H9 (cell line): Measurements from ENCODE around the gene CDH20. TPM values are rescaled to one million over a fixed set of nuclear protein-coding genes. Genes with fewer than 3 reads are reported as not detected.

Experiments
- DNase-seq: peaks from one replicate; pipeline ENCODE4 v3.0.0-alpha.2; 2017
- H2AFZ ChIP-seq: one replicate; pipeline ENCODE4 v1.6.1; 2013; ENCODE audit warnings: mild to moderate bottlenecking, low read length, control low read depth, moderate library complexity
- H2AK5ac ChIP-seq: 2 replicates; pipeline ENCODE4 v1.6.1; 2013; ENCODE audit warnings: low read length, control low read depth, mixed read lengths; ENCODE audit not compliant: insufficient read length
- H2BK120ac ChIP-seq: one replicate; pipeline ENCODE4 v1.6.1; 2013; ENCODE audit warnings: low read depth, mild to moderate bottlenecking, low read length, control low read depth, inconsistent platforms; ENCODE audit not compliant: poor library complexity, severe bottlenecking
- H2BK12ac ChIP-seq: 2 replicates; pipeline ENCODE4 v1.6.1; 2013; ENCODE audit warnings: low read length, control low read depth, mixed read lengths, low read depth; ENCODE audit not compliant: insufficient read length
- H2BK15ac ChIP-seq: 2 replicates; pipeline ENCODE4 v1.6.1; 2013; ENCODE audit warnings: low read depth, low read length, control low read depth
- H2BK20ac ChIP-seq: one replicate; pipeline ENCODE4 v1.6.1; 2013; ENCODE audit warnings: low read depth, mild to moderate bottlenecking, low read length, control low read depth, inconsistent platforms; ENCODE audit not compliant: poor library complexity, severe bottlenecking
- H2BK5ac ChIP-seq: 2 replicates; pipeline ENCODE4 v1.6.1; 2013; ENCODE audit warnings: low read length, control low read depth, mixed read lengths; ENCODE audit not compliant: insufficient read length
- H3K14ac ChIP-seq: 2 replicates; pipeline ENCODE4 v1.6.1; 2013; ENCODE audit warnings: low read length, control low read depth; ENCODE audit not compliant: insufficient read depth
- H3K18ac ChIP-seq: 2 replicates; pipeline ENCODE4 v1.6.1; 2013; ENCODE audit warnings: low read depth, mild to moderate bottlenecking, mixed read lengths, low read length, control low read depth; ENCODE audit not compliant: insufficient read length
- H3K23ac ChIP-seq: 2 replicates; pipeline ENCODE4 v1.6.1; 2013; ENCODE audit warnings: low read length, control low read depth, mixed read lengths, low read depth; ENCODE audit not compliant: insufficient read length
- H3K23me2 ChIP-seq: 2 replicates; pipeline ENCODE4 v1.6.1; 2013; ENCODE audit warnings: low read depth, mild to moderate bottlenecking, mixed read lengths, low read length, control low read depth; ENCODE audit not compliant: insufficient read length, poor library complexity, severe bottlenecking
- H3K27ac ChIP-seq: 2 replicates; pipeline ENCODE4 v1.5.1; 2013; ENCODE audit warnings: low read length, control low read depth, mixed read lengths, low read depth; ENCODE audit not compliant: insufficient read length
- H3K27me3 ChIP-seq: 2 replicates; pipeline ENCODE4 v1.6.1; 2013; ENCODE audit warnings: low read length, control low read depth, inconsistent platforms; ENCODE audit not compliant: insufficient read depth
- H3K4ac ChIP-seq: 2 replicates; pipeline ENCODE4 v1.6.1; 2013; ENCODE audit warnings: low read depth, mild to moderate bottlenecking, control low read depth, inconsistent platforms, low read length, moderate library complexity
- H3K4me1 ChIP-seq: 2 replicates; pipeline ENCODE4 v1.6.1; 2013; ENCODE audit warnings: low read length, control low read depth, inconsistent platforms; ENCODE audit not compliant: insufficient read depth
- H3K4me2 ChIP-seq: 2 replicates; pipeline ENCODE4 v1.6.1; 2013; ENCODE audit warnings: low read length, control low read depth, mixed read lengths; ENCODE audit not compliant: insufficient read length, insufficient read depth
- H3K56ac ChIP-seq: 2 replicates; pipeline ENCODE4 v1.6.1; 2013; ENCODE audit warnings: low read depth, mild to moderate bottlenecking, mixed read lengths, low read length, control low read depth; ENCODE audit not compliant: insufficient read length
- H3K79me1 ChIP-seq: 2 replicates; pipeline ENCODE4 v1.6.1; 2013; ENCODE audit warnings: low read depth, mild to moderate bottlenecking, moderate library complexity, low read length, control low read depth, inconsistent platforms; ENCODE audit not compliant: insufficient read depth, poor library complexity, severe bottlenecking
- H3K79me2 ChIP-seq: 2 replicates; pipeline ENCODE4 v1.6.1; 2013; ENCODE audit warnings: low read length, control low read depth, inconsistent platforms; ENCODE audit not compliant: insufficient read depth
- H3K9ac ChIP-seq: 2 replicates; pipeline ENCODE4 v1.6.1; 2013; ENCODE audit warnings: low read length, control low read depth, mixed read lengths; ENCODE audit not compliant: insufficient read length; ENCODE audit errors: extremely low read depth
- H3K9me3 ChIP-seq: one replicate; pipeline ENCODE4 v1.6.1; 2013; ENCODE audit warnings: low read depth, low read length, inconsistent platforms; ENCODE audit not compliant: control insufficient read depth
- H3T11ph ChIP-seq: one replicate; pipeline ENCODE4 v1.6.1; 2013; ENCODE audit warnings: mild to moderate bottlenecking, low read length, control low read depth, inconsistent platforms
- H4K20me1 ChIP-seq: one replicate; pipeline ENCODE4 v1.6.1; 2013; ENCODE audit not compliant: control insufficient read depth, insufficient read length, insufficient read depth
- H4K5ac ChIP-seq: 2 replicates; pipeline ENCODE4 v1.6.1; 2013; ENCODE audit warnings: low read depth, mild to moderate bottlenecking, mixed read lengths, low read length, control low read depth; ENCODE audit not compliant: insufficient read length
- H4K8ac ChIP-seq: replicated peaks from 2 replicates; pipeline ENCODE4 v1.6.1; 2013; ENCODE audit warnings: low read length, control low read depth, mixed read lengths, low read depth; ENCODE audit not compliant: insufficient read length
- H4K91ac ChIP-seq: 2 replicates; pipeline ENCODE4 v1.6.1; 2013; ENCODE audit warnings: low read depth, mild to moderate bottlenecking, moderate library complexity, mixed read lengths, low read length, control low read depth; ENCODE audit not compliant: insufficient read length
- H3K27ac Mint-ChIP-seq, 3 experiments: 2 replicates in 2 of 3; 3 replicates in 1 of 3; pipeline ENCODE4 v1.8.0; 2020 to 2021; ENCODE audit warnings: mixed read lengths in 3 of 3, mild to moderate bottlenecking in 1 of 3, moderate library complexity in 1 of 3
- H3K27me3 Mint-ChIP-seq: 2 replicates; pipeline ENCODE4 v1.8.0; 2021; ENCODE audit warnings: low read depth, mild to moderate bottlenecking, moderate library complexity, mixed read lengths
- H3K36me3 Mint-ChIP-seq, 3 experiments: 2 replicates in 2 of 3; 3 replicates in 1 of 3; pipeline ENCODE4 v1.8.0; 2020 to 2021; ENCODE audit warnings: low read depth in 3 of 3, mixed read lengths in 3 of 3; ENCODE audit not compliant: insufficient read depth in 1 of 3
- H3K4me1 Mint-ChIP-seq, 2 experiments: 2 replicates each; pipeline ENCODE4 v1.8.0; 2020; ENCODE audit warnings: mixed read lengths in 2 of 2
- H3K4me3 Mint-ChIP-seq, 2 experiments: 2 replicates in 1 of 2; 3 replicates in 1 of 2; pipeline ENCODE4 v1.8.0; 2020 to 2021; ENCODE audit warnings: mild to moderate bottlenecking in 2 of 2, mixed read lengths in 2 of 2, moderate library complexity in 1 of 2
- H3K9me3 Mint-ChIP-seq, 2 experiments: 2 replicates in 1 of 2; 3 replicates in 1 of 2; pipeline ENCODE4 v1.8.0; 2020; ENCODE audit warnings: mild to moderate bottlenecking in 2 of 2, mixed read lengths in 2 of 2, moderate library complexity in 1 of 2
- WGBS: extraction: QIAGEN DNeasy Blood & Tissue Kit; methylation state at CpG from one replicate; pipeline ENCODE4 v1.1.7; 2013; ENCODE audit warnings: missing lambda C conversion rate, low lambda C conversion rate, mixed read lengths; ENCODE audit not compliant: insufficient read length; ENCODE audit errors: extremely low coverage; 5-methylcytosine and 5-hydroxymethylcytosine counted together
- total RNA-seq: library from RNA; stranded (reverse); gene quantifications from 2 replicates; pipeline ENCODE4 v1.2.1, GENCODE V29; 2021
- TF ChIP-seq, protein P1 (sequence below): fragments of 200-600 bp; sonication (generic); conservative IDR thresholded peaks from 3 replicates; pipeline ENCODE4 v1.8.0; 2021; ENCODE audit warnings: antibody characterized with exemption, mild to moderate bottlenecking

CDH20 gene
- total RNA-seq, 1 experiment from 2014 or later, result not detected

DNA sequence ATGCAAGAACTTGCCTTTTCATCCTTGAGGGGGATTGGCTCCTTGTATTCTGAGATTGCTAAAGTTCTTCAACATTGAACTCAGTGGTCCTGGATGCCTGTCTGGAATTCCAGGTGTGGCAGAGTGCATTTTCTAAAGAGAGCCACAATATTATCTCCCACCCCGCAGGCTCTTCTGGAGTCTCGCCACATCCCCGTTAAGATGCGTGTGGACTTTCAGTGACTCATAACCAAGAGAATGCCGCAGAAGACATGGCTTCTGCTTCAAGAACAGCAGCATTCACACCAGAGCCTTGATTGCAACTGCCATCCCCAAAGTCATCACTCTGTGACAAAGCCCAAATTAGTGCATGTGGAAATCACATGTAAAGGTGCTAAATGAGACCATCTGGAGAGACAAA, 142.7 kb downstream of the CDH20 start:
- Mint-ChIP-seq H3K36me3 (no peaks in the 10 kb centered on the region), H3K27ac (no peak overlapping the region), H3K9me3 (no peaks in the 10 kb centered on the region), H3K27me3 (peaks cover 3% of the 10 kb centered on the region; the same call in 1 of the 2 replicates), H3K4me3 (no peak overlapping the region), H3K4me1 (peaks cover 5% of the 10 kb centered on the region in 2 experiments; a peak in 3 of 4 replicates)
- Histone ChIP-seq H3K79me1 (no peaks in the 10 kb centered on the region), H3K14ac (no peak overlapping the region), H3K4ac (no peak overlapping the region), H4K8ac (no peak overlapping the region), H3K9me3 (no peaks in the 10 kb centered on the region), H3K79me2 (no peaks in the 10 kb centered on the region), H3K4me1 (no peaks in the 10 kb centered on the region), H2BK20ac (no peak overlapping the region), H3K23me2 (no peaks in the 10 kb centered on the region), H2BK15ac (no peak overlapping the region), H4K5ac (no peak overlapping the region), H3K27me3 (no peaks in the 10 kb centered on the region), H2BK5ac (no peak overlapping the region), H3K4me2 (no peak overlapping the region), H3K9ac (no peak overlapping the region), H3K27ac (no peak overlapping the region), H4K91ac (no peak overlapping the region), H2BK12ac (no peak overlapping the region), H3K18ac (no peak overlapping the region), H3K23ac (no peak overlapping the region), H2AFZ (no peak overlapping the region), H4K20me1 (no peaks in the 10 kb centered on the region), H3K56ac (no peak overlapping the region), H3T11ph (no peak overlapping the region), H2BK120ac (no peak overlapping the region), H2AK5ac (no peak overlapping the region)
- WGBS, result no CpG with 5 or more reads among the region's 5 CpGs
- DNase-seq, result no peak
- TF ChIP-seq, protein P1, sequence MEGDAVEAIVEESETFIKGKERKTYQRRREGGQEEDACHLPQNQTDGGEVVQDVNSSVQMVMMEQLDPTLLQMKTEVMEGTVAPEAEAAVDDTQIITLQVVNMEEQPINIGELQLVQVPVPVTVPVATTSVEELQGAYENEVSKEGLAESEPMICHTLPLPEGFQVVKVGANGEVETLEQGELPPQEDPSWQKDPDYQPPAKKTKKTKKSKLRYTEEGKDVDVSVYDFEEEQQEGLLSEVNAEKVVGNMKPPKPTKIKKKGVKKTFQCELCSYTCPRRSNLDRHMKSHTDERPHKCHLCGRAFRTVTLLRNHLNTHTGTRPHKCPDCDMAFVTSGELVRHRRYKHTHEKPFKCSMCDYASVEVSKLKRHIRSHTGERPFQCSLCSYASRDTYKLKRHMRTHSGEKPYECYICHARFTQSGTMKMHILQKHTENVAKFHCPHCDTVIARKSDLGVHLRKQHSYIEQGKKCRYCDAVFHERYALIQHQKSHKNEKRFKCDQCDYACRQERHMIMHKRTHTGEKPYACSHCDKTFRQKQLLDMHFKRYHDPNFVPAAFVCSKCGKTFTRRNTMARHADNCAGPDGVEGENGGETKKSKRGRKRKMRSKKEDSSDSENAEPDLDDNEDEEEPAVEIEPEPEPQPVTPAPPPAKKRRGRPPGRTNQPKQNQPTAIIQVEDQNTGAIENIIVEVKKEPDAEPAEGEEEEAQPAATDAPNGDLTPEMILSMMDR, result no peak
